ENCODE data around the gene ZNF414. TPM values are rescaled to one million over a fixed set of nuclear protein-coding genes. Genes with fewer than 3 reads are reported as not detected.

The ZNF414 gene
- total RNA-seq, 4 donors from 2014 or later, result 9.1 to 44.3 (median 34.4) TPM

- H3K36me3 ChIP-seq, result no peaks in the 10 kb centered on the region
- H3K4me3 ChIP-seq (replicated peaks in 1 of 3), result no peak overlapping the region
- H3K27ac ChIP-seq, result no peak overlapping the region
- DNase-seq, result no peak
- H3K9me3 ChIP-seq, result no peaks in the 10 kb centered on the region
- intact Hi-C loops (cut with DNase I), result no loop called here
- no peaks in the 10 kb centered on the region for H3K4me1 ChIP-seq
- no peak for TF ChIP-seq POLR2A (IDR thresholded peaks at IDR 0.05)
- no peaks in the 10 kb centered on the region for H3K27me3 ChIP-seq
- 73 to 77% methylated on average over 10 of the region's 10 CpGs for WGBS, 2 donors
Measured at GRCh38 chr19:8552810-8553209, 38.8 kb upstream of the ZNF414 start.

DNA sequence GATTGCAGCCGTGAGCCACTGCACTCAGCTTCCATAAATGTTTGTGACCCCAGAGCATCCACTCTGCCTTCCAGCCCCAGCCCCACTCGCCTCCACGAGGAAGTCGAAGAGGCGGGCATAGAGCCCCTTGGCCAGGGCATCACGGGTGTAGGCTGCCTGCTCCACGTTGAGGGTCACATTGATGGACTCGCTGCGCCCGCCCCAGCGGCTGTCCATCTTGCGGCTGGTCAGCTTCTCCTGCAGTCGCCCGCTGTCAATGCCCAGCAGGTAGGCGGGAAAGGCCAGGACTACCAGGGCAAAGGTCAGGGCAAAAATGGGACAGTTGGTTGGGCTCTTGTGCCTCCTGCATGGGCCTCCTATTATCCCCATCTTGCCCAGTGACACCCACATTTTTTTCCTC lies 36.1 kb upstream of the ZNF414 start:
- DNase-seq, result no peak
- H3K27ac ChIP-seq, result no peak overlapping the region
- no peak overlapping the region for H3K4me3 ChIP-seq (replicated peaks in 1 of 3)
- no peaks in the 10 kb centered on the region for H3K36me3 ChIP-seq
- 90 to 96% methylated on average over 2 to 15 of the region's 15 CpGs for WGBS, 2 donors
- no peaks in the 10 kb centered on the region for H3K4me1 ChIP-seq
- H3K27me3 ChIP-seq, result no peaks in the 10 kb centered on the region
- intact Hi-C loops (cut with DNase I), result no loop called here
- no peaks in the 10 kb centered on the region for H3K9me3 ChIP-seq
- TF ChIP-seq POLR2A (IDR thresholded peaks at IDR 0.05), result no peak
- no peak for TF ChIP-seq CTCF (IDR thresholded peaks at IDR 0.05)

- WGBS, 2 donors, result 97 to 99% methylated on average over 8 of the region's 8 CpGs
- intact Hi-C loops (cut with DNase I), result no loop called here
- H3K36me3 ChIP-seq, result no peaks in the 10 kb centered on the region
Measured at GRCh38 chr19:8545743-8546142, 31.8 kb upstream of the ZNF414 start.

DNA sequence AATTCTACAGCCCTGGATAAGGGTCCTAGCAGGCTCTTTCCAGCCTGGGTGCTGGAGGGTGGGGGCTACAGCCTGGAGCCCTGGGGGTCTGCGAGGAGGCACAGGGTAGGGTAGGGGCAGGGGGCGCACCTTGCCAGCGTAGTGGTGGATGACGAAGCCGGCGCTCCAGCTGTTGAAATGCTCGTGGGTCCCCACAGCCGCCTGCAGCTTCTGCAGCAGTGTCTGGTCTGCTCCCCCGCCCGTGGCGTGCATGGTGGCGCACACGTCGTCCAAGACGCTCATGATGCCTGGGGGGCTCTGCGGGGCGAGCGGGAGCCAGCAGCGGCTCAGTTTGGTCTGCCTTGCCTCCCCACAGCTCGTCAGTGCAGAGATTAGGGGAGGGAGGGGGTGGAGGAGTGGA lies 30.2 kb upstream of the ZNF414 start:
- WGBS, 2 donors, result 95 to 97% methylated on average over 14 to 19 of the region's 20 CpGs

More at GRCh38 chr19:8545743-8546142, 31.8 kb upstream of the ZNF414 start:
- Histone ChIP-seq H3K4me1 (no peaks in the 10 kb centered on the region), H3K9me3 (no peaks in the 10 kb centered on the region), H3K27me3 (no peaks in the 10 kb centered on the region), H3K27ac (no peak overlapping the region), H3K4me3 (replicated peaks in 1 of 3) (no peak overlapping the region)
- no peak for DNase-seq
- TF ChIP-seq POLR2A (IDR thresholded peaks at IDR 0.05), result no peak
- no peak for TF ChIP-seq CTCF (IDR thresholded peaks at IDR 0.05)

DNA sequence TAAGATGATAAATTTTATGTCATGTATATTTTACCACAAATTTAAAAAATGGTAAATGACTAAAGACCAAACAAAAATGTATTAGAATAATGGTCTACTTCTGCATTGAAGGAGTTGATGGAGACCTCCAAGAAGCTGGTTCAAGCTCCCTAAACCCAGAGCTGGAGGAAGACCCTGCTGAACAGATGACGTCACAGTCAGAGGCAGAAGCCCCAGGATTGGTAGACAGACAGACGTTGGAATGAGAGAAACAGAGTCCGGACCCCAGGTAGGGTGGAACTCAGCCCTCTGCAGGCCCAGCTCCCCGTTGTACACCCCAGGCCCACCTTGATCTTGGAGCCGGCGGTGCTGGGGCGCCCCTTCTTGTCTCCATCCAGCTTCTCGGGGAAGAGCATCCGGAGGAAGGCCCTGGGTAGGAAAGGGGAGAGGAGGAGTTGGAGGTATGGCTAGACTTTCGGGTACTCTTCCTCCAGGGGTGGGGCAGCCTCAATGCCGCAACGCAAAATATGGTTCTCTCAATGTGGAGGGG lies 25.7 kb upstream of the ZNF414 start:
- Histone ChIP-seq H3K9me3 (no peaks in the 10 kb centered on the region), H3K4me1 (no peaks in the 10 kb centered on the region), H3K27ac (no peak overlapping the region), H3K36me3 (no peaks in the 10 kb centered on the region), H3K27me3 (no peaks in the 10 kb centered on the region), H3K4me3 (replicated peaks in 1 of 3) (no peak overlapping the region)
- no peak for TF ChIP-seq CTCF (IDR thresholded peaks at IDR 0.05)
- no peak for TF ChIP-seq POLR2A (IDR thresholded peaks at IDR 0.05)
- 92 to 95% methylated on average over 12 of the region's 12 CpGs for WGBS, 2 donors
- intact Hi-C loops (cut with DNase I), result no loop called here
- DNase-seq, result no peak

More for the DNA sequence above, 30.2 kb upstream of the ZNF414 start:
- no peak for DNase-seq
- H3K4me1 ChIP-seq, result no peaks in the 10 kb centered on the region
- H3K4me3 ChIP-seq (replicated peaks in 1 of 3), result no peak overlapping the region
- H3K36me3 ChIP-seq, result no peaks in the 10 kb centered on the region
- TF ChIP-seq POLR2A (IDR thresholded peaks at IDR 0.05), result no peak
- no peak for TF ChIP-seq CTCF (IDR thresholded peaks at IDR 0.05)
- no peaks in the 10 kb centered on the region for H3K27me3 ChIP-seq
- intact Hi-C loops (cut with DNase I), result no loop called here
- H3K9me3 ChIP-seq, result no peaks in the 10 kb centered on the region
- H3K27ac ChIP-seq, result no peak overlapping the region

GRCh38 chr19:8537099-8537498 lies 23.1 kb upstream of the ZNF414 start:
- no peak for DNase-seq
- no peak for TF ChIP-seq POLR2A (IDR thresholded peaks at IDR 0.05)
- TF ChIP-seq CTCF (IDR thresholded peaks at IDR 0.05), result no peak
- Histone ChIP-seq H3K27ac (no peak overlapping the region), H3K4me3 (replicated peaks in 1 of 3) (no peak overlapping the region), H3K4me1 (no peaks in the 10 kb centered on the region), H3K36me3 (no peaks in the 10 kb centered on the region), H3K27me3 (no peaks in the 10 kb centered on the region), H3K9me3 (no peaks in the 10 kb centered on the region)
- intact Hi-C loops (cut with DNase I), result no loop called here
- WGBS, 2 donors, result 86 to 88% methylated on average over 3 of the region's 3 CpGs
